ENCODE measurements around the gene P2RX2.

P2RX2 gene

DNA sequence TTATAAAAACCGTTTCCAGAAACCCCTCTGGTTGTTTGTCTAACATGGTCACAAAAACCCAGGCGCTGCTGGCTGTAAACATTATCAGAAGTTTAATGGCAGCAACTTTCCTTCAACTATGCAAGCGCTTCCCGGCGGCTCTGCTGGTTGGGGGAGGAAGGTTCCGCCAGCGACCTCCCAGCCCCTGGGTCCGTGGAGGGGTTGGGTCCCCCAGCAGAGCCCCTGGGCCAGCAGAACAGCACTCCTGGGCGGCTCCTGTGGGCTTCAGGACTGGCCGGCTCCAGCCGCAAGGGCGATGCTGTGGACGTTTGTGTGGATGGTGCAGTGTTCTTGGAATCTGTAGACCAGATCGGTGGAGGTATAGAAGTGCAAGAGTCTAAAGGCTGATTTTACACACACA is 34.1 kb upstream of the P2RX2 start:
- TF ChIP-seq, protein P1, sequence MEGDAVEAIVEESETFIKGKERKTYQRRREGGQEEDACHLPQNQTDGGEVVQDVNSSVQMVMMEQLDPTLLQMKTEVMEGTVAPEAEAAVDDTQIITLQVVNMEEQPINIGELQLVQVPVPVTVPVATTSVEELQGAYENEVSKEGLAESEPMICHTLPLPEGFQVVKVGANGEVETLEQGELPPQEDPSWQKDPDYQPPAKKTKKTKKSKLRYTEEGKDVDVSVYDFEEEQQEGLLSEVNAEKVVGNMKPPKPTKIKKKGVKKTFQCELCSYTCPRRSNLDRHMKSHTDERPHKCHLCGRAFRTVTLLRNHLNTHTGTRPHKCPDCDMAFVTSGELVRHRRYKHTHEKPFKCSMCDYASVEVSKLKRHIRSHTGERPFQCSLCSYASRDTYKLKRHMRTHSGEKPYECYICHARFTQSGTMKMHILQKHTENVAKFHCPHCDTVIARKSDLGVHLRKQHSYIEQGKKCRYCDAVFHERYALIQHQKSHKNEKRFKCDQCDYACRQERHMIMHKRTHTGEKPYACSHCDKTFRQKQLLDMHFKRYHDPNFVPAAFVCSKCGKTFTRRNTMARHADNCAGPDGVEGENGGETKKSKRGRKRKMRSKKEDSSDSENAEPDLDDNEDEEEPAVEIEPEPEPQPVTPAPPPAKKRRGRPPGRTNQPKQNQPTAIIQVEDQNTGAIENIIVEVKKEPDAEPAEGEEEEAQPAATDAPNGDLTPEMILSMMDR (IDR thresholded peaks at IDR 0.05): no peak

DNA sequence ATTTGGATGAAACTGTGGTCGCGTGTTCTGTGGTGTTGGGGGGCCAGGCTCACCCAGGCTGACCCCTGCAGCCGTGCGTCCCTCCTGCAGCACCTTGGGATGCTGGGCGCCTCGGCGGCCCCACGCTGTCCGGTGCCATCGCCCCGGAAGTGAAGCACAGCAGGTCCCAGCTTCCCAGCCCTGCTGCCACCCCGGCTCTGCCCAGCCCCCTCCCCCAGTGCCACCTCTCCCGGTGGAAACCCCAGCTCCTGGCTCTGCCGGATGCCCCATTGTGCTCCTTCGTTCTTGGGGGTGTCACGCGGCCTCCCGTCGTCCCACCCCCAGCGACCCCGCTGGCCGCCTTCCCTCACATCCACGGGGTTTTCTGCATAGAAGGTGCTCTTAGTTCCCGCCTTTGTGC is 33.4 kb upstream of the P2RX2 start:
- TF ChIP-seq, protein P1 (IDR thresholded peaks at IDR 0.05): no peak

DNA sequence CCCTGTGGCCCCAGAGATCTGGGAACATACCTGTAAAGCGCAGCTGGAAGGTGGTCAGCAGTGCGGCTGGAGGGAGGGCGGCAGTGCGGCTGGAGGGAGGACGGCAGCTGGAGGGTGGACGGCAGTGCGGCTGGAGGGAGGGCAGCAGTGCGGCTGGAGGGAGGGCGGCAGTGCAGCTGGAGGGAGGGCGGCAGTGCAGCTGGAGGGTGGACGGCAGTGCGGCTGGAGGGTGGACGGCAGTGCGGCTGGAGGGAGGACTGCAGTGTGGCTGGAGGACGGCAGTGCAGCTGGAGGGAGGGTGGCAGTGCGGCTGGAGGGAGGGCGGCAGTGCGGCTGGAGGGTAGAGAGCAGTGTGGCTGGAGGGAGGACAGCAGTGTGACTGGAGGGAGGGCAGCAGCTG is 31.6 kb upstream of the P2RX2 start:
- TF ChIP-seq, protein P1 (IDR thresholded peaks at IDR 0.05): no peak

DNA sequence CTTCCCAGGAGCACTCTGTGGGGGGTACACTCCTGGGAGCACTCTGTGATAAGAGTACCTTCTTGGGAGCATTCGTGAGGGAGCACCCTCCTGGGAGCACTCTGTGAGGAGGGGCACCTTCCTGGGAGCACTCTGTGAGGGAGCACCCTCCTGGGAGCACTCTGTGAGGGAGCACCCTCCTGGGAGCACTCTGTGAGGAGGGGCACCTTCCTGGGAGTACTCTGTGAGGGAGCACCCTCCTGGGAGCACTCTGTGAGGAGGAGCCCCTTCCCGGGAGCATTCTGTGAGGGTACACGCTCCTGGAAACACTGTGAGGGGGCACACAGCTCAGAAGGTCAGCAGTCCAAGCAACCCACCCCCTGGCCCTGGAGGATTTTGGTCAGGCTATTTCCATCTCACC is 30.8 kb upstream of the P2RX2 start:
- TF ChIP-seq, protein P1 (IDR thresholded peaks at IDR 0.05): no peak

DNA sequence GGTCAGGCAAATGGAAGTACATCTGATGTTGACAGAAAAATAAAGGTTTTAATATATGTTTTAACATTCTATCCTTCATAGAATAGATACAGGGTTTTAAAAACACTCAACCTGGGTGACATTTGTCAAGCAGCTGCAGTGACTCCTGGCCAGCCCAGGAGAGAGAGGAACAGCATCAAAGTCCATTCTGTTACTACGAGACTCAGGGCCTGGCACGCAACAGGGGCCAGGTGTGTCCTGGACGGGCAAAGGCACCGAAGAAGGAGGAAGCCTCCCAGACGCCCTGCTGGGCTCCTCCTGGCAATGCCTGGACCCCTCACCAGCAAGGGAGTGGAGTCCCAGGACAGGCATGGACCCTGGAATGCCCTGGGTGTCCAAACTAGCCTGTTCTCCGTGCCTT is 30.3 kb upstream of the P2RX2 start:
- TF ChIP-seq, protein P1 (IDR thresholded peaks at IDR 0.05): no peak

DNA sequence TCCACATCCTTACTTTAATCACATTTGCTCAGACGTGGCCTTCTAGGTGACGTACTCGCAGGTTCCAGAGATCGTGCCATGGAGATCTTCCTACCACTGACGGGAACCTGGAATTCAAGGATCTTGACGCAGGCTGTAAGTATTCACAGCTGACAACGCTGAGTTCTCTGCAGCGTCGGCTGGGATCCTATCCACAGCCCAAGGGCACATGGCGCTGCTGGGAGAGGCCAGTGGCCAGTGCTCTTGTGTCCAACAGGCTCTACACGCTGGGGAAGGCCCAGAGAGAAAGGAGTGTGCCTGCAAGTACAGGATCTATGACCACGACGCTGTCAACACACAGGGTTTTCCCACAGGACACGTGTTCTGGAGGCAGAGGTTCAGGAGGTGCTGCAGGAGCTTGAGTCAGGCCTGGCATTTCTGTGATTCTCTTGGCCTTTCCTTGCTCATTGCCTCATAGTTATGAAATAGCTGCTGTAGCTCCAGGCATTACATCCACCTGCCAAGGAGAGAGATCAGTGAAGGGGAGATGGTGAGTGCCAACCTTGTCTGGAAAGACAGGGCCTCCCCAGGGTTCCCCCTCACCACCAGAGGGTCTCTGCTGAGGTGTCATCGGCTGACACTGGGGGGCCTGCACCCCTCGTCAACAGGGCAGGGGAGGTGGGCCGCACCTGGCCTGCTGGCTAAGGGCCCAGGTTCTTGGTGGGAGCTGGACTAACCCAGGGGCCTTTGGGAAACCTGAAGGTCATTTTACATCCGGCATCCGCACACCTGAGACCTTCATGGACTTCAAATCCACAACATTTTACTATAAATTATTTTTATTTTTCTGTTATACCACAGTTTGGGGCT is 29.5 kb upstream of the P2RX2 start:
- TF ChIP-seq, protein P1 (IDR thresholded peaks at IDR 0.05): no peak

DNA sequence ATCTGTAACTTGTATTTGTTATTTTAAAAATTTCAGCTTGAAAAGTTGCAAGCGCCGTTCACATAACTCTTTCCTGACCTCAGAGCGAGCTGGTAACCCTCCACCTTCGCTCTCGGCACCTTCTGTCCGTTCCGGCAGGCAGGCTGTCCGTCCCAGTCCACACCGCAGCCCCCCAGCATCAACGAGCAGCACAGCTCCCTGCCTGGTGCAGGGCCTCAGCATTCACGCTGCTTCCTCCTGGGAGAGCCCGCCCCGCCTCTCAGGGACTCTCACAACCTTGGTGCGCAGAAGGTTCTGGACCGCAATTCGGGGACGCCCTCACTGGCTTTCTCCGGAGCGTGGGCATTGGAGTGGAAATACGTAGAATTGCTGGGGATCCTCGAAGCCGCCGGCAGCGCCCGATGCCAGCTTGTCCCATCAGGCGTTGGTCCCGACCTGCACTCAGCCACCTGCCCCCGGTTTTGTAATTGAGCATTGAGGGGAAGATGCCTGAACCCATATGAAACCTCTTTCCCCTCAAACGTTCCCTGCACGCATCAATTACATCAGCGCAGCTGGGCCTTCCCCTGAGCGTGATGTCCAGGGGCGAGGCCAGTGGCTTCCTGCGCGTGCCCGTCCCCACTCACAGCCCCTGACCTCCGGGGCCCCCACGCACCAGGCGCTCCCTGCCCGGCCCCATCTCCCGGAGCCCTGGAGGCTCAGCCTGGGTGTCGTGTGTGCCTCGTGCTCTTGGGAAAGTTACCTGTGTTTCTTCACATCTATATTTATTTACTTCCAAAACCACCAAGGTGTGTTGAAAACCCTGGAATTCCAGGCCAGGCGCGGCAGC is 27.3 kb upstream of the P2RX2 start:
- TF ChIP-seq, protein P1 (IDR thresholded peaks at IDR 0.05): no peak
